HEK293 (cell line): ENCODE data around the gene THAP5.

Experiments used
- CTCF ChIA-PET: fragments of 350-600 bp; formaldehyde crosslinking; extraction: SDS; loops from one replicate; lab custom pipeline; 2021; ENCODE audit warnings: antibody characterized with exemption; lab: Yijun Ruan, JAX
- POLR2A ChIA-PET: fragments of 300-600 bp; formaldehyde crosslinking; extraction: SDS; loops from one replicate; lab custom pipeline; 2020; ENCODE audit warnings: antibody characterized with exemption, inconsistent platforms; lab: Yijun Ruan, JAX
- H3K27ac ChIP-seq: fragments of 200-500 bp; sonication (Bioruptor generic); 2 replicates; pipeline ENCODE4 v1.5.1; 2014; ENCODE audit warnings: low read depth, low read length, control low read depth, inconsistent platforms; ENCODE audit errors: extremely low read depth
- H3K36me3 ChIP-seq, 2 experiments: fragments of 200-500 bp in 1 of 2; sonication (Bioruptor generic) in 1 of 2; 1 replicate in 1 of 2; 2 replicates in 1 of 2; pipeline ENCODE4 v1.5.1; 2014 to 2017; ENCODE audit warnings: inconsistent platforms in 2 of 2, low read length in 2 of 2; ENCODE audit not compliant: control insufficient read depth in 2 of 2, insufficient read depth in 1 of 2
- H3K4me1 ChIP-seq: fragments of 200-500 bp; sonication (Bioruptor generic); 2 replicates; pipeline ENCODE4 v1.5.1; 2014; ENCODE audit warnings: mild to moderate bottlenecking, low read length, inconsistent platforms; ENCODE audit not compliant: control insufficient read depth, insufficient read depth
- H3K4me3 ChIP-seq: 2 replicates; pipeline ENCODE4 v1.5.1; 2011; ENCODE audit warnings: low read depth, mild to moderate bottlenecking, control low read depth, low read length, moderate library complexity
- H3K9me3 ChIP-seq: fragments of 200-500 bp; sonication (Bioruptor generic); 2 replicates; pipeline ENCODE4 v1.5.1; 2014; ENCODE audit warnings: low read depth, low read length, inconsistent platforms; ENCODE audit not compliant: control insufficient read depth, insufficient read depth
- FEZF1 ChIP-seq: fragments of 450-650 bp; formaldehyde crosslinking; IDR thresholded peaks from 2 replicates; pipeline ENCODE4 v1.5.1; 2016; ENCODE audit warnings: missing biosample characterization, missing genetic modification characterization
- HOXD13 ChIP-seq: sonication (generic); formaldehyde crosslinking; IDR thresholded peaks from 2 replicates; pipeline ENCODE4 v1.8.0; 2022; ENCODE audit warnings: missing genetic modification reagents, borderline replicate concordance
- KLF7 ChIP-seq: fragments of 450-650 bp; formaldehyde crosslinking; IDR thresholded peaks from 2 replicates; pipeline ENCODE4 v1.5.1; 2016; ENCODE audit warnings: missing biosample characterization, missing genetic modification characterization, borderline replicate concordance
- OSR2 ChIP-seq: fragments of 450-650 bp; formaldehyde crosslinking; IDR thresholded peaks from 2 replicates; pipeline ENCODE4 v1.5.1; 2016; ENCODE audit warnings: missing biosample characterization, missing genetic modification characterization
- PRDM1 ChIP-seq: fragments of 450-650 bp; formaldehyde crosslinking; IDR thresholded peaks from 2 replicates; pipeline ENCODE4; 2016; ENCODE audit warnings: missing biosample characterization, missing genetic modification characterization
- SALL2 ChIP-seq: fragments of 450-650 bp; formaldehyde crosslinking; IDR thresholded peaks from 2 replicates; pipeline ENCODE4 v1.5.0; 2017; ENCODE audit warnings: missing biosample characterization, mild to moderate bottlenecking, missing genetic modification characterization, borderline replicate concordance
- SCRT2 ChIP-seq: fragments of 450-650 bp; formaldehyde crosslinking; IDR thresholded peaks from 2 replicates; pipeline ENCODE4 v1.5.1; 2016; ENCODE audit warnings: missing biosample characterization, missing genetic modification characterization
- SP3 ChIP-seq: fragments of 450-650 bp; formaldehyde crosslinking; IDR thresholded peaks from 2 replicates; pipeline ENCODE4 v1.5.1; 2016; ENCODE audit warnings: missing biosample characterization, missing genetic modification characterization
- YY1 ChIP-seq: fragments of 450-650 bp; formaldehyde crosslinking; IDR thresholded peaks from 2 replicates; pipeline ENCODE4 v1.5.1; 2018; ENCODE audit warnings: missing biosample characterization, missing genetic modification characterization
- ZBTB20 ChIP-seq: fragments of 450-650 bp; formaldehyde crosslinking; IDR thresholded peaks from 2 replicates; pipeline ENCODE4 v1.5.1; 2016; ENCODE audit warnings: missing biosample characterization, missing genetic modification characterization
- ZBTB8A ChIP-seq: fragments of 450-650 bp; formaldehyde crosslinking; IDR thresholded peaks from 2 replicates; pipeline ENCODE4 v1.5.1; 2016; ENCODE audit warnings: missing biosample characterization, missing genetic modification characterization
- ZEB2 ChIP-seq: fragments of 450-650 bp; formaldehyde crosslinking; IDR thresholded peaks from 2 replicates; pipeline ENCODE4 v1.5.1; 2016; ENCODE audit warnings: missing biosample characterization, missing genetic modification characterization
- ZNF10 ChIP-seq: fragments of 450-650 bp; formaldehyde crosslinking; IDR thresholded peaks from 2 replicates; pipeline ENCODE4 v1.5.1; 2017; ENCODE audit warnings: missing biosample characterization, missing genetic modification characterization
- ZNF157 ChIP-seq: fragments of 450-650 bp; formaldehyde crosslinking; IDR thresholded peaks from 2 replicates; pipeline ENCODE4 v1.5.1; 2016; ENCODE audit warnings: missing biosample characterization, missing genetic modification characterization
- ZNF169 ChIP-seq: fragments of 450-650 bp; formaldehyde crosslinking; IDR thresholded peaks from 2 replicates; pipeline ENCODE4 v1.5.1; 2016; ENCODE audit warnings: missing biosample characterization, missing genetic modification characterization
- ZNF24 ChIP-seq: fragments of 450-650 bp; formaldehyde crosslinking; IDR thresholded peaks from 2 replicates; pipeline ENCODE4 v1.5.1; 2016; ENCODE audit warnings: missing biosample characterization, missing genetic modification characterization
- ZNF266 ChIP-seq: fragments of 450-650 bp; formaldehyde crosslinking; IDR thresholded peaks from 2 replicates; pipeline ENCODE4 v1.5.1; 2016; ENCODE audit warnings: missing biosample characterization, missing genetic modification characterization, low read depth
- ZNF394 ChIP-seq: fragments of 450-650 bp; formaldehyde crosslinking; IDR thresholded peaks from 2 replicates; pipeline ENCODE4 v1.5.1; 2016; ENCODE audit warnings: missing biosample characterization, missing genetic modification characterization, mild to moderate bottlenecking, moderate library complexity, borderline replicate concordance
- ZNF416 ChIP-seq: fragments of 450-650 bp; formaldehyde crosslinking; IDR thresholded peaks from 2 replicates; pipeline ENCODE4 v1.5.1; 2016; ENCODE audit warnings: missing biosample characterization, missing genetic modification characterization
- ZNF48 ChIP-seq: fragments of 450-650 bp; formaldehyde crosslinking; IDR thresholded peaks from 2 replicates; pipeline ENCODE4 v1.5.1; 2016; ENCODE audit warnings: missing biosample characterization, missing genetic modification characterization
- ZNF514 ChIP-seq: fragments of 450-650 bp; formaldehyde crosslinking; IDR thresholded peaks from 2 replicates; pipeline ENCODE4 v1.5.1; 2016; ENCODE audit warnings: missing biosample characterization, missing genetic modification characterization
- ZNF544 ChIP-seq: fragments of 450-650 bp; formaldehyde crosslinking; IDR thresholded peaks from 2 replicates; pipeline ENCODE4 v1.5.0; 2017; ENCODE audit warnings: missing biosample characterization, missing genetic modification characterization
- ZNF549 ChIP-seq: fragments of 450-650 bp; IDR thresholded peaks from 2 replicates; pipeline ENCODE4 v1.5.1; 2018; ENCODE audit warnings: missing biosample characterization, missing genetic modification characterization, mild to moderate bottlenecking, inconsistent platforms, moderate library complexity
- ZNF585B ChIP-seq: fragments of 450-650 bp; formaldehyde crosslinking; IDR thresholded peaks from 2 replicates; pipeline ENCODE4 v1.5.1; 2016; ENCODE audit warnings: missing biosample characterization, missing genetic modification characterization
- ZNF596 ChIP-seq: fragments of 450-650 bp; IDR thresholded peaks from 2 replicates; pipeline ENCODE4 v1.5.0; 2018; ENCODE audit warnings: missing biosample characterization, mild to moderate bottlenecking, missing genetic modification characterization, moderate library complexity
- ZNF664 ChIP-seq: fragments of 450-650 bp; formaldehyde crosslinking; IDR thresholded peaks from 2 replicates; pipeline ENCODE4 v1.5.1; 2016; ENCODE audit warnings: missing biosample characterization, missing genetic modification characterization
- ZNF768 ChIP-seq: fragments of 450-650 bp; formaldehyde crosslinking; IDR thresholded peaks from 2 replicates; pipeline ENCODE4 v1.5.1; 2018; ENCODE audit warnings: missing biosample characterization, mild to moderate bottlenecking, missing genetic modification characterization
- ZNF785 ChIP-seq: fragments of 450-650 bp; formaldehyde crosslinking; IDR thresholded peaks from 2 replicates; pipeline ENCODE4 v1.5.1; 2016; ENCODE audit warnings: missing biosample characterization, missing genetic modification characterization
- ZNF830 ChIP-seq: fragments of 450-650 bp; IDR thresholded peaks from 2 replicates; pipeline ENCODE4 v1.5.0; 2018; ENCODE audit warnings: missing biosample characterization, missing genetic modification characterization, low read depth, mild to moderate bottlenecking, moderate library complexity
- ZSCAN16 ChIP-seq: fragments of 450-650 bp; formaldehyde crosslinking; IDR thresholded peaks from 2 replicates; pipeline ENCODE4 v1.5.1; 2016; ENCODE audit warnings: missing biosample characterization, missing genetic modification characterization
- ZSCAN30 ChIP-seq: fragments of 450-650 bp; IDR thresholded peaks from 2 replicates; pipeline ENCODE4 v1.5.1; 2018; ENCODE audit warnings: missing biosample characterization, mild to moderate bottlenecking, missing genetic modification characterization, moderate library complexity
- TF ChIP-seq, protein P1 (sequence below): sonication (generic); formaldehyde crosslinking; IDR thresholded peaks from 2 replicates; pipeline ENCODE4 v1.8.1; 2022; ENCODE audit warnings: mild to moderate bottlenecking, moderate library complexity, missing genetic modification reagents

Gene THAP5

GRCh38 chr7:108578937-108579336 lies 9.4 kb upstream of the THAP5 start:
- no peak for TF ChIP-seq ZNF549 (tag by site-specific recombination)
- no peak for TF ChIP-seq ZNF544
- no peak for TF ChIP-seq OSR2 (tag by site-specific recombination)
- no peak for TF ChIP-seq PRDM1 (tag by site-specific recombination)
- no peak for TF ChIP-seq ZNF266
- TF ChIP-seq KLF7 (tag by site-specific recombination), result no peak
- no peak for TF ChIP-seq FEZF1 (tag by site-specific recombination)
- TF ChIP-seq ZNF416 (tag by site-specific recombination), result no peak
- no peak for TF ChIP-seq ZNF10 (tag by site-specific recombination)
- TF ChIP-seq ZNF785, result no peak
- TF ChIP-seq ZNF394 (tag by site-specific recombination), result no peak
- no peak for TF ChIP-seq ZNF157 (tag by site-specific recombination)
- TF ChIP-seq, protein P1, sequence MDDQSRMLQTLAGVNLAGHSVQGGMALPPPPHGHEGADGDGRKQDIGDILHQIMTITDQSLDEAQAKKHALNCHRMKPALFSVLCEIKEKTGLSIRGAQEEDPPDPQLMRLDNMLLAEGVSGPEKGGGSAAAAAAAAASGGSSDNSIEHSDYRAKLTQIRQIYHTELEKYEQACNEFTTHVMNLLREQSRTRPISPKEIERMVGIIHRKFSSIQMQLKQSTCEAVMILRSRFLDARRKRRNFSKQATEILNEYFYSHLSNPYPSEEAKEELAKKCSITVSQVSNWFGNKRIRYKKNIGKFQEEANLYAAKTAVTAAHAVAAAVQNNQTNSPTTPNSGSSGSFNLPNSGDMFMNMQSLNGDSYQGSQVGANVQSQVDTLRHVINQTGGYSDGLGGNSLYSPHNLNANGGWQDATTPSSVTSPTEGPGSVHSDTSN, result no peak
- TF ChIP-seq SCRT2 (tag by site-specific recombination), result no peak
- no peak for TF ChIP-seq ZBTB20 (tag by site-specific recombination)
- no peak for TF ChIP-seq YY1 (tag by site-specific recombination)
- TF ChIP-seq ZSCAN16, result no peak
- Histone ChIP-seq H3K27ac (no peak overlapping the region), H3K4me1 (no peaks in the 10 kb centered on the region), H3K36me3 (peaks cover 0 to 14% of the 10 kb centered on the region in 2 experiments; a peak in 1 of 3 replicates), H3K4me3 (no peak overlapping the region), H3K9me3 (no peaks in the 10 kb centered on the region)
- POLR2A ChIA-PET, result interaction anchor here (2.3 kb wide), 1 partner anchor 9 kb away, joined by 9 read pairs; the partner anchor contains the start of genes DNAJB9 and THAP5
- CTCF ChIA-PET, result no interaction called here

DNA sequence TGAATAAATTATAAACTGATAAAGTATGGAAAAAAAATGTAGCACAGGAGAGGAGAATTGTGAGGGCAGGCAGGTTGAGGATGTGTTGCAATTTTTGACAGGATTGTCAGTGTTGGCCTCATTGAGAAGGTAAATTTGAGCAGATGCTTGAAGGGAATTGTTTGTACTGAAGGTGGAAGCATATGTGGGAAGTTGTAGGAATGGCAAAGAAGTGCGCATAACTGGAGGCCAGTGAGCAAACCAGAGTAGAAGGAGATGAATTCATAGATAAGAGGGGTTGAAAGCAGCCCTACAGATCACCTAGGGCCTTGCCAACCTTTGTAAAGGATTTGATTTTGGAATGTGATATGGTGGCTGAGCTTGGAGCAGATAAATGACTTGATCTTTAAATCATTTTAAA lies 6.6 kb upstream of the THAP5 start:
- peaks cover 3% of the 10 kb centered on the region; the same call in 1 of the 2 replicates for H3K4me1 ChIP-seq
- H3K4me3 ChIP-seq, result no peak overlapping the region
- peaks cover 0 to 26% of the 10 kb centered on the region in 2 experiments; a peak in 1 of 3 replicates for H3K36me3 ChIP-seq
- H3K27ac ChIP-seq, result no peak overlapping the region
- TF ChIP-seq ZNF48 (no peak), ZNF169 (tag by site-specific recombination) (no peak), SALL2 (tag by site-specific recombination) (no peak), ZNF416 (tag by site-specific recombination) (no peak), ZNF768 (no peak), ZEB2 (no peak), ZNF830 (tag by site-specific recombination) (no peak), ZNF585B (tag by site-specific recombination) (no peak), ZNF664 (tag by site-specific recombination) (no peak), ZNF596 (tag by site-specific recombination) (no peak)
- H3K9me3 ChIP-seq, result no peaks in the 10 kb centered on the region
- ChIA-PET POLR2A (no interaction called here), CTCF (no interaction called here)

DNA sequence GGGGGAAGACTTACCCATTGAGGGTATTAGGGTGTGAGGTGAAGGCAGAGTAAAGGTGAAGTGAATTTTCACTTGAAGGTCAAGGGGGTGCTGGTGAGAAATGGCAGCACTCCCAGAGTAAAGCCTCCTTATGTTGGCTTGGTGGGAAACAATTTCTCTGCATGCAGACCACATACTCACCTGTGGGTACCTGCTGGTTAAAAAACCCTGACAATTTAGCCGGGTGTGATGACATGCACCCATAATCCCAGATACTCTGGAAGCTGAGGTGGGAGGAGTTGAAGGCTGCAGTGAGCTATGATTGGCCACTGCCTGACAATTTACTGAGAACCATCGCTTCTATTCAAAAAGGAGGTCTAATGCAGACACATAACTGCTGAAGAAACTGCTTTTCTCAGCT lies 5.7 kb upstream of the THAP5 start:
- CTCF ChIA-PET, result interaction anchor here (0.6 kb wide), 1 partner anchor 16 kb away, joined by 3 read pairs; no protein-coding TSS in a partner anchor
- no peaks in the 10 kb centered on the region for H3K9me3 ChIP-seq
- POLR2A ChIA-PET, result no interaction called here
- H3K4me3 ChIP-seq, result no peak overlapping the region
- H3K4me1 ChIP-seq, result peaks cover 3% of the 10 kb centered on the region; the same call in 1 of the 2 replicates
- TF ChIP-seq SP3 (tag by site-specific recombination) (no peak), HOXD13 (CRISPR knock-in tag) (no peak), ZBTB8A (tag by site-specific recombination) (no peak), ZNF24 (no peak), ZSCAN30 (tag by site-specific recombination) (no peak), ZNF514 (tag by site-specific recombination) (no peak)
- H3K36me3 ChIP-seq, result peaks cover 0 to 26% of the 10 kb centered on the region in 2 experiments; a peak in 1 of 3 replicates
- H3K27ac ChIP-seq, result no peak overlapping the region
